HG02840 (cell line): ENCODE results near the gene CADM1.

ENCODE experiments used
- ATAC-seq: cut with Tn5 transposase; IDR thresholded peaks from one replicate; pipeline ENCODE4 v1.9.1; 2021; ENCODE audit warnings: mild to moderate bottlenecking, moderate library complexity, moderate number of reproducible peaks; ENCODE audit not compliant: unreplicated experiment, low FRiP score

The CADM1 gene

GRCh38 chr11:115452241-115452640 is 52.0 kb downstream of the CADM1 start:
- ATAC-seq, result no peak

GRCh38 chr11:115450519-115450918 is 53.7 kb downstream of the CADM1 start:
- ATAC-seq, result no peak

GRCh38 chr11:115447273-115447864 is 56.8 kb downstream of the CADM1 start:
- ATAC-seq, result no peak

GRCh38 chr11:115446214-115446613 is 58.0 kb downstream of the CADM1 start:
- ATAC-seq, result no peak

- ATAC-seq, result no peak
Measured at GRCh38 chr11:115444542-115444941, 59.7 kb downstream of the CADM1 start.

- ATAC-seq, result no peak
Measured at GRCh38 chr11:115439969-115440540, 64.2 kb downstream of the CADM1 start.

GRCh38 chr11:115439385-115439784 is 64.8 kb downstream of the CADM1 start:
- no peak for ATAC-seq

- ATAC-seq, result no peak
Measured at GRCh38 chr11:115437902-115438575, 66.2 kb downstream of the CADM1 start.

GRCh38 chr11:115430345-115430744 is 73.9 kb downstream of the CADM1 start:
- ATAC-seq, result no peak

- ATAC-seq, result no peak
Measured at GRCh38 chr11:115428306-115428705, 75.9 kb downstream of the CADM1 start.

- ATAC-seq, result no peak
Measured at GRCh38 chr11:115425816-115426215, 78.4 kb downstream of the CADM1 start.

- ATAC-seq, result no peak
Measured at GRCh38 chr11:115425250-115425649, 79.0 kb downstream of the CADM1 start.

- no peak for ATAC-seq
Measured at GRCh38 chr11:115423728-115424459, 80.3 kb downstream of the CADM1 start.

- ATAC-seq, result no peak
Measured at GRCh38 chr11:115421992-115422689, 82.1 kb downstream of the CADM1 start.

- no peak for ATAC-seq
Measured at GRCh38 chr11:115421352-115421991, 82.7 kb downstream of the CADM1 start.

- no peak for ATAC-seq
Measured at GRCh38 chr11:115420505-115420904, 83.7 kb downstream of the CADM1 start.

- no peak for ATAC-seq
Measured at GRCh38 chr11:115418626-115419025, 85.6 kb downstream of the CADM1 start.

GRCh38 chr11:115418081-115418480 is 86.1 kb downstream of the CADM1 start:
- no peak for ATAC-seq

GRCh38 chr11:115411120-115411519 is 93.1 kb downstream of the CADM1 start:
- ATAC-seq, result no peak

GRCh38 chr11:115409691-115410220 is 94.5 kb downstream of the CADM1 start:
- ATAC-seq, result no peak
